SIG-M5 treated with dmso at 0.1 percent for 504 hours (cell line): Measurements from ENCODE around the gene PCLO.

Experiments used
- DNase-seq: peaks from one replicate; lab custom pipeline; 2025; ENCODE audit not compliant: unreplicated experiment; lab: John Stamatoyannopoulos, UW

PCLO gene

DNA sequence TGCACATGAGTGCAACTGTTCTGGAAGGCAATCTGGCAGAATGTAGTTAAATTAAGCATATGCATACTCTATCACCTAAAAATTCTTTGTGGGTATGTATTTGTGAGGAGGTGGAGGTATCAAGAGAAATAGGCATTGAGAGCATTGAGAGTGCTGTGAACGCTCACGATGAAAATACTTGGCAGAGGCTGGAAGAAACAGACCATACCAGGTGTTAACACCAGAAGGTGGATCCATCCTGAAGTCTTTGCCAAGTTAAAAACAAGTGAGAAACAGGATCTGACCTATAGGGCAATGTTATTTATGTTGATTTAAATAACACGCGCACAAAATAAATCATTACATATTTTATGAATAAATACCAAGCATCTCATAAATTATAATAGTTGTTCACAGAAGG, 311.6 kb downstream of the PCLO start:
- no peak for DNase-seq

DNA sequence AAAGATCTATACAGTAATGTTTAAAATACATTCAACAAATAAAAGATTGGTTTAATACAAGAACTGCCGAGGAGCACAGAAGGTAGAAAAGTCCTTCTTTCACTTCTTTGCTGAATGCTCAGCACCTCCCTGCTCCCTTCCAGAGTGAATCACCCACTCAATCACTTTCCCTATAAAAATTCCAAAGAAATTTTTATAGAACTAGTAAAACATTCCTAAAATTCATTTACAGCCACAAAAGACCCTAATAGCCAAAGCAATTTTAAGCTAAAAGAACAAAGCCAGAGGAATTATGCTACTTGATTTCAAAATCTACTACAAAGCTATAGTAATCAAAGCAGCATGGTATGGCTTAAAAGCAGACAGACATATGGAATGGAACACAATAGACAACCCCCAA, 320.9 kb downstream of the PCLO start:
- DNase-seq, result no peak

DNA sequence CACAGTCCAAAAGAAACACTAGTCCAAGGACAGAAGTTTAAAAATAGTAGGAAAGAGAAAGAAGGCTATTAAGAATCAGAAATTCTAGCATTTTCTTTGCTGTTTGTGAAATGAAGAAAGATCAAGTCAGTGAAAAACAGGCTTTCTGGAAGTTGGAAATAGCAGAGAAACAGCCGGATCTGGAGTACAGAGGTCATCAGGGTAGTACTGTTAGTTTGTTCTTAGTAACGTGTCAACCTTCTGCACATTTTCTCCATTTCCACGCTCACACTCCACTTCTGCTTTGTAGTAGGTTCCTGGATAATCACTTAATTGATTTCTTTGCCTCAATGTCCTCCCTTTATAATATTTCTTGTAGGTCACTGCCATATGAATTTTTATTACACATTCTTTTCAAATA, 322.6 kb downstream of the PCLO start:
- no peak for DNase-seq

DNA sequence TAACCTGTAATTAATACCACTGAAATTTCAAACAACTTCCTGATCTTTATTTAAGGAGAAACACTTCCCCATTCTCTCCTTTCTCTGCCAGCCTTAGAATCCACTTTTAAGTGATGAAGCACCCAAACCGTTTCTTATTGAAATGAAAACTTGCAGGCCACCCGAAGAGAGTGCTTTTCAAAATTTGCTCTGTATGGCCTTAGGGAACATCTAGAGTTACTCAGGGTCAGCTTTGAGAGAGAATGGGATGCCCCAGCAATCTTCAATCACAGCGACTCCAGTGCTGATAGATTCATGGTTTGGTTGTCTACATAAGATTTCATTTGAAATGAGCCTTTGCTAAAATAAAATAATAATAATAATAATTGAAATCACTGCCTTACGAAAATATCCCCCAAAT, 323.1 kb downstream of the PCLO start:
- DNase-seq, result no peak

DNA sequence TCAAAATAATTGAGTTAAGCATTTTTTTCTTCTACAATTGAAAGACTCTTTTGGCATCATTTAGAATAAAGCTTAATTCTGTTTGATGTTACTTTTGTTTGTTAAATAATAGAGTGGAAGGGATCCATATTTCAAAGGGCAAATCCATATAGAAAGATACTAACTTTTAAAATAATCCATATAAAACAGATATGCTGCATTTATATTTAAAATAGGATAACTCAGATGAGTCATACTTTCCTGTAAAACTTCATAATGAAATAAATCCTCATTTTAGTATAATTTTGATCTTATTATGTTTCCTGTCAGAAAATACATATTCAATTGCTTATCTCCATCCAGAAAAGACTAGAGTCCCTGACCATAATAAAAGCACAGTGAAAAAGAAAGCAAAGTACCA, 323.6 kb downstream of the PCLO start:
- DNase-seq, result no peak

DNA sequence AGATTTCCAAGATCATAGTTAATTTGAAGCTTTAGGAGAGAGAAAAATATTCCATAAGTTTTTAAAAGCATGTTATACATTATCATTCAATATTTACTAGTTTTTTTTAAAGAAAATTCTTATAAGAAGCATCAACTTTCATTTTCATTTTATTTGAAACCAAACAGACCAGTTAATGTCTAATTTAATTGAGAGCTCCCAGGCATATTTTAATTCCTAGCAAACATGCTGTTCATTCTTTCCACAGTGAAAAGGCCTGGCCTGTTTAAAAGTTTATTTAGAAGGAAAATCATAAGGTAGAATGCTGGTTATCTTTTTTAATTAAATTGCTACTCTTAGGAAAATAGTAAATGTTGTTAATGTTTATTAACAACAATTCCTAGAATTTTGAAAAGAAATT, 324.4 kb downstream of the PCLO start:
- DNase-seq, result no peak

DNA sequence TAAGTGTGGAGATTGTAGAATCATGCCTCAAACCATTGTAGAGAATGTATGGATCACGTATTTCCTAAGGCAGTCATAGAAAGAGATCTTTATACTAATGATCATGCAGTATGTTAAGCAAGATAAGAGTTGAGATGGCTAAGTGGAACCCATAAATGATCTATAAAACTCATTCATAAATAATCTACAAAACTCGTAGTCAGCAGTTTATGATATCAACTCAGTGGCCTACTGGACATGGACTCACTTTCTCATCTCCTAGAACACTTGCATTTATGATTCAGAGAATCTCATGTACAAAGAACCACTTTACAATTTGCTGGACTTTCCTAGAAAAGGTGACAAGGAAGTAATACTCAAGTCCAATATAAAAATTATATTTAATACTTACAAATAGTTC, 339.6 kb downstream of the PCLO start:
- no peak for DNase-seq

DNA sequence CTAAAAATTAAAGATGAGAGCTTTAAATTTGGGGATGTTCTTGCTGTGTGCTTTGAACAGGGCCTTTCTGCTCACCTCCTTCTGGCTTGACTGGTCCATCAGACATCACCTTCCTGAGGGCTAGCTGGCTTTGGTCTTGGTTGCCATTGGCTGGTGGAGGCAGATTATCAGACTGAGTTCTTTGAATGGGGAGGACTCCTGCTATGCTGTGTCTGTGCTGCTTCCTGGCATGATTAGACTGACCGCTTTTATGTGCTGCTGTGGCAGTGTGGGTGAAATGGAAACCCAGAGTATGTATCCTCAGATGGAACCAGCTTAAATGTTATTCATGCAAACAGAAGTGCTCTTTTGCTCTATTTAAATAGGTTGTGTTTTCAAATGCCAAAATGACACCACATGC, 341.6 kb downstream of the PCLO start:
- no peak for DNase-seq

DNA sequence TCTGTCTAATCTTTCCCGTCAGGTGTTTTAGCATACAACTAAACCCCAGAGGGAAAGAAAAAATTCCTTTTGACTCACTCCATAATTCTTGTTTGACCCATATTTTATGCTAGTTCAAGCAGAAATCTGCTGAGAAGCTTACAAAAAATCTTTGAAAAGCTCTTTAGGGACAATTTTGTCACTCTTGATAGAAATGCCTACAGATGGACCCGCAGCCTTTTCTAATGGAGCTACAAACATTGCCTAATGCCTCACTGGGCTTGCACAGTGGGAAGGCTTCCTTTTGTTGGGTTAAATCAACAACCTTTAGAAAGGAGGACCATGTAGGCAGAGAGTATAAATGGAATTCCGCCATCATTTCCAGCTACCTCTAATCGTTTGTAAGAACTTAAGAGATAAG, 344.5 kb downstream of the PCLO start:
- DNase-seq, result no peak

DNA sequence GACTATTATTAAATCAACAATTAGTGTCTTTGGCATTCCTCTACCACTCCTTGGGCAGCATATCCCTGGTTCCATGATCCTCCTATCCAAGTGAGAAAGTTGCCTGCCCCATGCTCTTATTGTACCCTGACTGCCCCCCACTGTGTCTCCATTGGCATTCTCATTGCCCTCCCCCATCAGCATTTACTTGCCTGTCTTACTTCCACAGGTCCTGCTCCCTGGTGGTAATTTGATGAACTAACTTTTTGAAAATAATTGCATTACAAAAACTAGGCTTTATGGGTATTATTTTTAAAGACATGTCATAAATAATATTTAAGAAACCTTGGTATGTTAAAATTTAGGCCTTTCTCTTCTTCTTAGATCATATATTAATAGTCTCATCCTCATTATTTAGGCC, 346.4 kb downstream of the PCLO start:
- DNase-seq, result no peak

DNA sequence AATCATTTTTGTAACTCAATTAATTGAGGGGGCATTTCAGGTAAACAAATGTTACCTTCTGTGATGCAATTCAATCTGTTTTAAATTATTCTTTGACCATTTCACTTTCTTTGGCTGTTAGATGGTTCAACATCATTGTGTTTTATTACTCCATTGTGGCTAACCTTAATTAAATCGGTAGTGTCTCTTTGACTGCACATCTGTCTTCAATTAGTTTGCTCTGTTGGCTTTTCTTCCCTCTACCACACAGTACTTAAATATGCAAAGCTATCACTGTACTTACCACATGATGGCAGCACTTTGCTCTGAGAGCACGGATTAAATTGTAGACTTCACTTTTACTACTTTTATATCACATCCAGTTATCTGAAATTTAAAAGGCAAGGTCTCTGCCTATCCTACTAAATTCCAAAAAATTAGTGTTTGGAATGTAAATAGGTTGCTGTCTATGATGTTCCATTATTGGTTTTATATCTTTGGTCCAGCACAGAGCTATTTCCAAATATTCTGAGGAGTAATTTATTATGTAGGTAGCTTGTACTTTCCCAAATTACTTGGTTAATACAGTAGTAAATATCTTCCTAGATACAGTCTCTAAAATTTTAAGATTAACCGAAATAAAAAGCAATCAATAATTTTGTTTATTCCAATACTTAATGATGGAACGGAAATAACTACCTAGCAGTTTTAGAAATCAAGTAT, 352.0 kb downstream of the PCLO start:
- peak; percentile 55 for DNase-seq

DNA sequence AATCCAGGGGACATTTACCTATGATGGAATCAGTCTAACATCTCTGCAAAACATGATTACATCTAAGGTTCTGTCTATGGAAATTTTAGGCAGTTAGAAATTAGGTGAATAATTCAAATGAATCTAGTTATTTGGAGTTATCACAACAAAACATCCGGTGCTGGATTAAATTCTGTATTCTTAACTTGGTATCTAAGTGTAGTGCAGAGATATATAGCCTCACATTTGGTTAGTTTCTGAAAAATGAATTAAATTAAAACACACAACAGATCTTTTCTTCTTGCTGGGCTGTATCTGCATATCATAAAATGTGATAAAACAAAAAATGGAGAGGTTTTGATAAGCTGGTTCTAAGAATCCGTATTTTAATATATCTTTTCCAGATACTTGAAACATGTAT, 354.1 kb downstream of the PCLO start:
- DNase-seq, result no peak

DNA sequence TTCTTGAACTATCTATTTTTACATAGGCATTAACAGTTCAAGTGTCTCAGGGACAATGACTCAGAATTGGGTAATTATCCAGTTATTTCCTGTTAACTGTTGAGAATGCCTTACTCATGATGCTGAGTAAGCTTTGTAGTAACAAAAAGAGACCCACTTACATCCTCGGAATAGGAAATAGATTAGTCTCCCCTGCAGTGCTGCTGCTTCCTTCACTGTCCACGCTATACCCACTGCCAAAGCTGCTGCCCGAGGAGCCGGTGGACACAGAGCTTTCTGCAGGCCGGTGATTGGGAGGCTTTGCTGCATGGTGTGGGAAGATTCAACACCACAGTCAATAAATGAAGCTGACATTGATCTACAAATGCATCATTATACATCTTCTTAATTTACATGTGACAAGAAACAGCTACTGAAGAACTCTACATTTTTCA, 357.1 kb downstream of the PCLO start:
- peak; percentile 67 for DNase-seq

DNA sequence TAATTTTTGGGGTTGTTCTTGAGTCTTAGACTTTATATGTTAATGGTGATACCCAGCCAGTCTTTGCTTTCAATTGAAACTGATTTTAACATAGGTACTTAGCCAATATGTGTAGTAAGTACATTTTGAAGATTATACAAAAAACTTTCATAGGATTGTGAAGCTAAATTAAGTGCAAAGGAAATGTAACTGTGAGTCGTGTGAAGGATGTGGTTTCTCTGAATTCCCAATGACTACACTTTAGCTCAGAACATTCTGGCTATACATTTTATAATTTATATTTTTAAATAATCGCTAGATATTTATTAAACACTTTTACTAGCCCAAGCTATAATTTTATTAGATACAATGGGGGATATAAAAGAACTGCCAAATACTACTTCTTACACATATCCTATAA, 359.3 kb downstream of the PCLO start:
- no peak for DNase-seq

DNA sequence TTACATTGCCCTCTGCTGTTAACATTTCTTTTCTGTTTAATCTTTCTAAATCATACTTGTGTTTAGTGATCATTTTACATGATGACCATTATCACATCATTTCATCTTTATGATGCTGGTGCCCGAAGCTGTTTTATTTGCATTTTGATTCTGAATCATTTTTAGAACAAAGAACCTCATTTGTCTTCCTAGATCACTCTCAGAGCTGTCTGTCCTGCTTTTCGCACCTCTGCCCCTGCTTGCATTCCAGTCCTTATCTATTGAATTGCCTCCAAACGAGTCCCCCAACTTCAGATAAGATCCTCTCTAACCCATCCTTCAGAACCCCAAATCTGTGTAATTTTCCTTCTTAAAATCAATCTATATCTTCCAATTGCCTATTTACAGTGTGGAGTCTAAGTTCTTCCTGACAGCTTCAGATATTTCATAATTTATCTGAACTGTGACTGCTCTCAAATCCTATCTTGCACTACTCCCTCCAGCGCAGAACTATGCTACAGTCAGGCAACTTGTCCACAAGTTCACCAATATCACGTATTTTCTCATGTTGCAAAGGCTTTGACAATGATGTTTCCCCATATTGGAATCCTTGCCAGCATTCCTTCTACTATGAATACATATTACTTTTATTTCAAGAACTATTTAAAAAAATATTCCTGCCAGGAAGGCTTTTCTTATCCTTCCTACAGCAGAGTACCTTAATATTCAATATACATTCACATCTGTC, 372.6 kb downstream of the PCLO start:
- DNase-seq, result no peak

DNA sequence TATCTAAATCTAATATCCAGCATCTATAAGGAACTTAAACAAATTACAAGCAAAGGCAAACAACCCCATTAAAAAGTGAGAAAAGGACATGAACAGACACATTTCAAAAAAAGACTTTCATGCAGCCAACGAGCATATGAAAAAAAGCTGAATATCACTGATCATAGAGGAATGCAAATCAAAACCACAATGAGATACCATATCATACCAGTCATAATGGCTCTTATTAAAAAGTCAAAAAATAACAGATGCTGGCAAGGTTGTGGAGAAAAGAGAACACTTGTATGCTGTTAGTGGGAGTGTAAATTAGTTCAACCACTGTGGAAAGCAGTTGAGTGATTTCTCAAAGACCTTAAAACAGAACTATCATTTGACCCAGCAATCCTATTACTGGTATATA, 384.7 kb downstream of the PCLO start:
- no peak for DNase-seq

DNA sequence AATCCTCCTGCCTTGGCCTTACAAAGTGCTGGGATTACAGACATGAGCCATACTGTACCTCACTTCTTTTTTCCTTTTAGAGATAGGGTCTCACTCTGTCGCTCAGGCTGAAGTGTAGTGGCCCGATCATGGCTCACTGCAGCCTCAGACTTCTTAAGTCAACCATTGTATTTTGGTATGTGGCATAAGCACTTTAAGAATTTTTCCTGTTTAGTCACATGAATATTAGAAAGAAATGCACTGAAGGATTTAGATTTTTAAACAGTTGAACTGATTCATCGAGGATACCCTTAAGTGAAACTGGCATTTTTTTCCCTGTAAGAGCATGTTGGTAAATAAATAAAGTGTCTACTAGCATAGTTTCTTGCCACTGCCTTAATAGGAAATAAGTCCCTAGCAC, 399.8 kb downstream of the PCLO start:
- DNase-seq, result no peak

DNA sequence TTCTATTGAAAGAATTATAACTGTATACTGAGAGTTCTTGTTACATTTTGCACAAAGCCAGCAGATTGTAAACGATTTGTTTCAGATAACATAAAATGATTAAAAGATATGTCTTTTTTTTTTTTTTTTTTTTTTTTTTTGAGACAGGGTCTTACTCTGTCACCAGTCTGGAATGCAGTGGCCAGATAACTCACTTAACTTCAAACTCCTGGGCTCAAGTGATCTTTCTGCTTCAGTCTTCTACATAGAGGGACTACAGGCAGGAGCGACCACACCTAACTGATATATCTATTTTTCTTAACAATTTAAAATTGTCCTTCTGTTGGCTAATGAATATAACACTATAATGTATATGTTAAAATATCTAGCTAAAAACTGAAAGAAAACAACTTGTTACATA, 401.9 kb downstream of the PCLO start:
- no peak for DNase-seq

DNA sequence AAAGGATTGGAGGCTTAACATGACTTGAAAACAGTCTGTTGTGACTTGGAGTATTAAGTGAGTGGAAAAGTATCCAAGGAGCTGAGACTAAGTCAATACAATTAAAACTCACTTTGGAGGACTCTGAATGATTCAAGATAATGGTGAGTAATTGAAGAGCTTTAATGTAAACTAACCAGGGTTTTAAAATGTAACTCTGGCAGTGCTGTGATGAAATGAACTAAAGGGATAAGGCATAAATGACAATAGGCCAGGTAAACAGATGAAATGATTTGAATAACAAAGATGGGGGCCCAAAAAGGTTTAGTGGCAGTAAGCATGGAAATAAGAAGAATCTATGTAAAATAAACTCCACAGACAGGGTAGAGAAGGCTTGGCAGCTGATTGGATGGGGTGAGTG, 402.6 kb downstream of the PCLO start:
- no peak for DNase-seq

DNA sequence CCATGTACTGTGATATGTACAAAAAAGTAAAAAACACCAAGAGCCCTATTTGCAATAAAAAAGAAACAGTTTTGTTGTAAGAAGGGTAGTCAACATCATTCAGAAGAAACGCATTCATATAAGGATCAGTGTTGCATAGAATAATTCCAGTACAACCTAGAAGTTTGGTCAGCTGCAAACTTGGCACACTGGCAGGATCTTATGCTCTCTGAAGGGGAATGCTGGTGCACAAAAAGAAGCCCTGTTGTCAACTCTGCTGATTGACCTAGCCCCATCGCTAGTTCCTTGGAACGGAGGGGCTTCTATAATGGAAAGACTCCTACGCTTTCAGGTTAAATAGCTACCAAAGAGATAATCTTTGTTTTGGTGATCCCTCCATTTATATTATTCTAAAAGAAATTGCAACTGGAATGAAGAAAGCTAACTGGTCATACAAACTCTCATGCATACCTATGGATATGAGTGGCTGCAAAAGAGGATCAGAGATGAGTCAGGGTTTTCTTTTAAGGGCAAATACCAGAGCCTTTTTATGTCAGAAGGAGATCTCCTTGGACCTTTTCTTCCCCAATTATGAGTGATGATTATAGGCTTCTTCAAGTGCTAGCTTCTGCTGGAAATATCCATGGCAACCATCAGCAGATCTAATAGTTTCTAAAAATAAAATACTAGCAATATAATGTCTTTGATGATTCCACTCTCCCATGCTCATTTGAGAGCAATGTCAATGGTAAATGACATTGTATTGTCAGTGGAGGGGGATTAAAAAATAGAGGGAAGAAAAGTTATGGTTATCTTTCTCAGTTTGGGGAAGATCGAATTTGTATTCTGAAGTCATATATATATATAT, 406.8 kb downstream of the PCLO start:
- DNase-seq, result no peak

DNA sequence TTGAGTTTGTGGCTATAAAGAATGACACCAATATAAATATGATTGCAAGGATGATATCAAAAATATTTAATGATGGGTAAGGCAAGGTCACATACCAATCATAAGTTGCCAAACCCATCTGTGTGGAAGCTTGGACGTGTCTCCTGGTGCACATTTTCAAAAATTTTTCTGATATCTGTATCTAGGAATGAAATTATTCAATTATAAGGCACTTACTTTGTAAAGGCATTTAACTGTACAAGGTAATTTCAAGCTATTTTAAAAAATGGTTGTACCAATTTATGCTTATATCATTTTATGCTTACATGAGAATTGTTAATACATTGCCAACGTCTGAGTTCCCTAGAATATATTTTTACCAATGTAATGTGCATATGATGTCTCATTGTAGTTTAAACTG, 412.7 kb downstream of the PCLO start:
- no peak for DNase-seq

DNA sequence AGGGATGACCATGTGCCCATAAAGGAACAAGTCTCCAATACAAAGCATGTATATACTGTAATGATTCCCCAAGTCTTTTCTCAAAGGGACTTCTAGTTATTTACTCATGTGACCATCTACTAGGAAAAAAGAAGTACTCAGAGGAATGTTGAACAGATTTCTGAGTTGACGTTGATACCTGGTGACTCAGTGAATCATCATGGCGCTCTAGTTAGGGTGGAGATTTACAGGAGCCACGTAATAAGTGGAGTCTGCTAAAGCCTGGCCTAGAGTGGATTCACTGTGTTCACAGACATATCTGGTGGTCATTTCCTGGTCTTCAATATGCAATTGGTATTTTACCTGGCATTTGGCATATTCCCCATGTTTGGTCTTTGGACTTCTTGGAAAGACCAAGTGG, 416.9 kb downstream of the PCLO start:
- no peak for DNase-seq
